HG03520 (cell line): ENCODE results near the gene THEMIS.
A peak's percentile ranks its signal among the peaks of the same experiment; 100 is the strongest.

ENCODE experiments used
- ATAC-seq: cut with Tn5 transposase; IDR thresholded peaks from one replicate; pipeline ENCODE4 v1.9.1; 2021; ENCODE audit warnings: mild to moderate bottlenecking, moderate library complexity; ENCODE audit not compliant: unreplicated experiment

Gene THEMIS

DNA sequence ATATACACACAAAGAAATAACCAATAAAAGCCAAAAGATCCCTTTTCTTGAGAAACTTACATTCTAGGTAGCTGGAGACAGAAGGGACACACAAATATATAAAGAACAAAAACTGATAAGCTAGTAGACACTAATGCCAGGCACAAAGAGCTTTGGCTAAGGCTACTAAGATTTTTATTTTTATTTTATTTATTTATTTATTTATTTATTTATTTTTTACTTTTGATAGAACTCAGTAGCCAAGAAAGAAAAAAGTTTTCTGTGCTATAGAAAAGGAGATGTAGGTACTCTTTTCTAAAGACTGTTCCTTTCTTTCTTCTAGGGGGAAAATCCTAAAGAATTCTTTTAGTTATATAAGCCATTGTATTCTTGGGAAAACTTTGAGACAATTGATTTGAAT lies 34.1 kb downstream of the THEMIS start:
- ATAC-seq = no peak

DNA sequence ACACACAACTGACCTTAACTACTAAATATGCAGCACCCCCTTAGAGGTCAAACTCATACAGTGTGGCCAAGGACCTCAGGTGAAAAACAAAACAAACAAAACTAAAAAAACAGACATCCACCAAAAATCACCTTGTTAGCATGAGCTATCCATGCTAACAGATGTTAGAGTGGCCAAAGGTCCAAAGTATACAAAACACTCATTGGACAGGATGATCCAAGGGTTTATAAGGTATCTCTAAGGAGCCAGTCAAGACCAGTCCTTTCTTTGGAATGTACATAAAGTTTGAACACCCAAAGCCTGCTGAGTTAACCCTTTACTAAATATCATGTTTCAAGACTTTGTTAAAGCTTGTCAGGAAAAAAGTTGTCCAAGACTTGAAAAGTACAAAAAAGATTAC lies 35.8 kb downstream of the THEMIS start:
- no peak for ATAC-seq

DNA sequence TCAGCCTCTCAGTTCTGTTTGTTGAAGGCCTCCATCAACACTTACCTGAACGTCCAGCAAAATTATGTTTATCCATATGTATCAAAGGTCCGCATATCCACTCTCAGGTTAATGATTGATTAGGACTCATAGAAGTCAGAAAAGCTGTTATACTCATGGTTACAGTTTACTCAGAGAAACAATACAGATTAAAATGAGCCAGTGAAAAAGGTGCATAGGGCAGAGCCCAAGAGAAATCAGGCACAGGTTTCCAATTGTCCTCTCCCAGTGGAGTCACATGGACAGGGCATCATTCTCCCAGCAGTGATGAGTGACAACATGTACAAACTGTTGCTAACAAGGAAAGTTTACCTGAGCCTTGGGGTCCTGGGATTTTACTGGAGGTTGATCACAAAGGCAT lies 36.2 kb downstream of the THEMIS start:
- no peak for ATAC-seq

DNA sequence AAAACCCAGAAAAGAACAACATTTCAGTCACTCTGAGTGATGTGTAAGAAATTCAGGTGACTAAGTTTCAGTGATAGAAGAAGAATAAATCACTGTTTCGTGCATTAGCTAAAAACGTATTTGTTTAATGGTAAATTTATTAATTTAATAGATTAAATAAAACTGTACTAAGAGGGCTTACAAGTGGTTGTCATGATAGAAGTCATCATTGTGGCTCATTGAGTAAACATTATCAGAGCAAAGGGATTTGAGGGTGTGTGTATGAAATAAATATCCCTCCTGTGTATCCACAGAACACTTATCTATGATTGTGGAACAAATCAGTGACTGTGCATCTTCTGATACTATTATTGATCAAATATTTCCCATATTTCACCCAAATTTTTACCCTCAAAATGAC lies 40.1 kb downstream of the THEMIS start:
- no peak for ATAC-seq

DNA sequence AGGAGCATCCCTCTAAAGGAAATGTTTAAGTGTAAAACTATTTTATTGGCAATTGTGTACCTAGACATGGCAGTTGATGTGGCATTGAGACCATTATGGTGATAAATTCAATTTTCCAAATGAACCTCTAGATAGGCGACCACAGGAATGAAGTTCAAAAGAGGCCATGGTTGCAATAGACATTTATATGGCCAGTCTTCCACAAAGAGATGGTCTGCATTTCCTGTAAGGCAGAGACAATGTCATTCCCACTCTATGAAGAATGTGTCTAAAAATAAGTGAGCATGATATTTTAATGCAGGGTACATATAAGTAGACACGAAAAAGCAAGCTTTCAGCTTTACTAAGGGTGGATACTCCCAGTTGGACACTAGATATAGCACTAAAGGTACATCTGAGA lies 40.9 kb downstream of the THEMIS start:
- ATAC-seq = no peak

DNA sequence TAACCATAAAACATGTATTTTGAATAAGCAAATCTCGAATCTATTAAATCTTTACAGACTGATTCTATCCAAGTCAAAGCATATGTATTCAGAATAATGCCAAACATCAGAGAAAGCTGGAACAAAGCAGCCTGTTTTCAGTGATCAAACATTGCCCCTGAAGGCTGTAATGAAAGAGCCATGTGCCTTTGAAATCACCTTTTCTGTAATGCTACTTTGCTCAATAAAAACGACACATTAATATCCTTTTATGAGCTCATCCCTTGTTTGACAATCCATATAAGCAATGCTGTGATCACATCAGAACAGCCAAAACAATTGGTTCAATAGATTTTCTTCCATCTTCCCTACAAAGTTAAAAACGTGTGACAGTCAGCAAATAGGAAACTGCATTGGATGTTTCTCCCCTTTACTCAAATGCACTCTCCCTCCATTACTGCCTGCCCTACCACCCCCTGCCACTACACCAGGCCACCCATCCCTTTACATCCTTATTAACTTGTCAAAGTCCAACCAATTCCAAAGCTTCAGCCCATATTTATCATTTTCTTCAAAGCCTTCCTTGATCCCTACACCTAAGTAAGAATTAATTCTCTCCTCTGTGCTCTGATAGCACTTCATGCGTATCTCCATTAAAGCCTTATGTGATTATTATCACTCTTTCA lies 42.0 kb downstream of the THEMIS start:
- no peak for ATAC-seq

DNA sequence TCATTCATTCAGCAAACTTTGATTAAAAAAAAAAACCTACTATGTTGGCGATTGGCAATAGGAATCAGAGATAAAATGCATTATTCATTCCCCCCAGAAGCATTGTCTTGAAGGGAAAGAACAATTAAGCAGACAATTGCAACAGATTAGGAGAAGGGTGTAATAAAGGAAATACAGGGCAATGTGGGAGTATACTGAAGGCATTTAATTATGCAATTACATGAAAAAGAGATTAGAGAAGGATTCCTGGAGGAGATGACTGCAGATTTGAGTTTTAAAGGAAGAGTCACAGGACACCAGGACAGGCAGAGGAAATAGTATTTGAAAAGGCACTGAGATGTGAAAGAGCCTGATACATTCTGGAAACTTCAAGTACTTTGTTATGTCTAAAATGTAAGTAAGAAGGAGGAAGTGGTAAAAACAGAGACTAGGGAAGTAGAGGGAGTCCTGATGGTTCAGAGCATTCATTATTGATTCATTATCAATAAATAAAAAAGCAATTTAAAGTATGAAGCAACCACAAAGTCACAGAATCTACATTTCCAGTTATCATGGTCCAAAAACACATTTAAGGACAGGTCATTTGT lies 43.7 kb downstream of the THEMIS start:
- ATAC-seq = no peak

DNA sequence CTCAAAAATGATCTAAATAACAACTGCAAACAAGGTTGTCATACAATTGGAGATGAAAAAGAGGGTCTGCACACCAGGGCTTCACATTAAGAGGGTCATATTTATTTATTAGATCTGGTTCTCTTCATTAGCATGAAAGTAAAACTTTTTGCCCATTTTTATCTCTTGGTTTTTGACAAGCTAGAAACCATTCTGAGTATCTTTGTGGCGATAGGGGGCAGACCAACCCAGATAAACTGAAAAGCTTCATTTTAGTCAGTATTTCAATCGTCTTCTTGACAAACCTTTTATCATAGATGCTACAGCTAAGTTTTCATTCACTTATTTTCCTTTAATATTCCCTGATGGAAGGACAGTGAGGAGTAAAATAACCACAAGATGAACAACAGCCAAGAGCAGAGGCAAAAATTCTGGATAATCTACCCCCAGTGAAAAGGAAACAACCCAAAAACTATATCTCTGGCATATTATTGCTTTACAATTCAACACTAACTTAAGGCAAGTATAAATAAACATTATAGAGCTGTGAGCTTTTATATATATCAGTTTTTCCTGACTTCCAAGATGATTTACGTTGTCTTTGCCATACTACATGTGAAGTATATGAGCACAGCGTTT lies 45.2 kb downstream of the THEMIS start:
- peak; percentile 53 for ATAC-seq

DNA sequence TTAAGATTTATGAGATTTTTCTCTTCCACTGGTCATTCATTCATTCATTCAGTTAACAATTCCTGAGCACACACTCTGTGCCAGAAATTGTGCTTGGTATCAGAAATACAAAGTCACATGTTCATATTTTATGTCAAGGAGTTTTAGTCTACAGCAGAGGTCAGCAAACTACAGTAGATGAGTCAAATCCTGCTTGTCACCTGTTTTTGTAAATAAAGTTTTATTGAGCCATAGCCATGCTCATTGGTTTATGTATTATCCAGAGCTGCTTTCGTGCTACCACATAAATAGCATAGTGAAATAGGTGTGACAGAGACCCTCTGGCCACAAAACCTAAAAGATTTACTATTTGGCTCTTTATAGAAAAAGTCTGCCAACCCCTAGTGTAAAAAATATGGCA lies 46.8 kb downstream of the THEMIS start:
- ATAC-seq = no peak

DNA sequence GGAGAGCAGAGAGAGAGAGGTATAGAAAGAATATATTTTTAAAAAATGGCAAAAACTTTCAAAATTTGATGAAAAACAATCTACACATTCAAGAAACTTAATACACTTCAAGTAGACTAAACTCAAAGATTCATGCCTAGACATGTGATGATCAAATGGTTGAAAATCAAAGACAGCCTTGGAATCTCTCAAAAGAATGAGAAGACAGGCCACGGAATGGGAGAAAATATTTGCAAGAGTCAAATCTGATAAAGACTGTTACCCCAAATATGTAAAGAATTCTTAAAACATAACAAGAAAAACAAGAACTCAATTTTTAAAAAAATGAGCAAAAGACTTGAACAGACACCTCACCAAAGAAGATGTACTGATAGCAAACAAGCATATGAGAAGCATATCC lies 49.7 kb downstream of the THEMIS start:
- no peak for ATAC-seq

DNA sequence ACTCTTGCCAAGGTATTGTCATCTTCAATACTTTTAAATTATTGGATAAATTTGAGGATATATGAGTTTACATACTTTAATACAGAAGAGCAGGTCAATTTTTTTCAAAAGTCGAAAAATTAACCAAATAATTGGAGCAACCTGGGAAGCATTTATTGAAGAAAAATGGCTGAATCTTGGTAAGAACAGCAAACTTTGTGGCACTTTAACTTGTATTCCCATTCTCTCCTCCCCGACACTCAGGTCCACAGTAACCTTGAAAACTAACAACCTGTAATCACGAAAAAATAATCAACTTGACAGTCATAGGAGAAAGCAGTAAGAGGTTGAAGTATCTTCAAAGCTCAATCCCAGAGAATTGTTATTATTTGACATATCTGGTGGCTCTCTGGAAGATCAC lies 55.6 kb downstream of the THEMIS start:
- no peak for ATAC-seq

DNA sequence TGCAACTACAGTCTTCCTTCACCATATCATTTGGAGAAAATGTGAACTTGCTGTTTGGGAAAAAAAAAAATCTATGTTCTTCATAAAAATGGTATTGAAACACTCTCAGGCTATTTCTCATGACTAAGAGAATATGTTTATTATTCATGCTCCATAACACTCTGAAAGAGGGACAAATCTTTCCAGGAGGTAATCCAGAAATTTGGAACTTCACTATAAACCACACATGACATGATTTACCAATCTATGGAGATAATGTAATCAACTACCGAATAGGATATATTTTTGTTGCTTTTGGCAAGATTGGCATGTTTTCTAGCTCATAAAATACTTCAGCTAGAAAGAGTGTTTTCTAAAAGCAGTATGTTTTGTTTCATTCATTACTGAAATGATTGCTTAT lies 56.3 kb downstream of the THEMIS start:
- ATAC-seq = no peak

DNA sequence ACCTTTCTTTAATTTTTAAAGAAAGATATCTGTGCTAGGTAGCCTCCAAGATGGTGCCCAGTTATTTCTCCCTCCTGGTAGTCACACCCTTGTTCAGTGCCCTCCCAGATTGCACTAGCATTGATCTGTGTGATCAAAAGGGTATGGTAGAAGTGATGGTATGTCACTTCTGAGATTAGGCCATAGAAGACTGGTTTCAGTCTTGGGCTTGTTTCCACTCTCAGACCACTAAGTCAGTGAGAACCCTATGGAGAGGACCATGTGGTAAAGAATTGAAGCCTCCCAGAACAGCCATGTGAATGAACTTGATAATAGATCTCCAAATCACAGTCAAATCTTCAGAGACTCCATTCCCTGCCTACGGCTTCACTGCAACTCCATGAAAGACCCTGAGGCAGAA lies 57.3 kb downstream of the THEMIS start:
- no peak for ATAC-seq

DNA sequence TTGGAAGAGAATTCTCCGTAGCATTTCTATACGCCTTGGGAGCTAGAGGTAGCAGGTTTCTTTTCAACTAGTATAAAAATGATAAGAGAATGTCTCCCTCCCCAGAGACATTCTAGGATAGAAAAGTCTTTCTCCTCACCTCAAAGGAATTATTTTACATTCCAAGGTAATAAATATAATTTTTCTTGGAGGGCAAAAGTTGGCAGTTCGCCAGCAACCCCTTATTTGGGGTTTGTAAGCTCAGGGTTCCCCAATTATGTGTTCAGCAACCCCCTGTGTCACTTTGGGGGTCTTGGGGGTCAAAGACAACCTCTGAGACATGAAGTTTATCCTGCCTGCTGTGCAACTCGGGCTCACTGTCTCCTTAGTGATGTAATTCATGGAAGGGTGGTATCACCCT lies 58.3 kb downstream of the THEMIS start:
- no peak for ATAC-seq

DNA sequence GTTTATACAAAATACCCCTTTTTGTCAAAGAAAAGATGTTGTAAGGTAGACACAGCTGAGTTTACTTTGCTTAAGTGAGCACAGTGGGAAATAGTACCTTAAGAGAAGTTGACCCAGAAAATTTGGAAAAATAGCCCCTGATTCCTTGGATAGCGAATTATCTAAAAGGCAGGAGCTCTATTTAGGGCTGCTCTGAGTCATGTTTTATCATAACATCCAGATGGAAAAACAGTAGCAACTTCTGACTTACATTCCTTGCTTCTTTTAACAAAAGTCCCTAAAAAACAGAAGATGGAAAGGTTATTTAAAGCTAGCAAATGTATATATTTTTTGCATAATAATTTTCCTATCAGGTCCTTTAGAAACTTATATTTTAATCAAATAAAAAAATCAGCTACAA lies 59.0 kb downstream of the THEMIS start:
- ATAC-seq = no peak

DNA sequence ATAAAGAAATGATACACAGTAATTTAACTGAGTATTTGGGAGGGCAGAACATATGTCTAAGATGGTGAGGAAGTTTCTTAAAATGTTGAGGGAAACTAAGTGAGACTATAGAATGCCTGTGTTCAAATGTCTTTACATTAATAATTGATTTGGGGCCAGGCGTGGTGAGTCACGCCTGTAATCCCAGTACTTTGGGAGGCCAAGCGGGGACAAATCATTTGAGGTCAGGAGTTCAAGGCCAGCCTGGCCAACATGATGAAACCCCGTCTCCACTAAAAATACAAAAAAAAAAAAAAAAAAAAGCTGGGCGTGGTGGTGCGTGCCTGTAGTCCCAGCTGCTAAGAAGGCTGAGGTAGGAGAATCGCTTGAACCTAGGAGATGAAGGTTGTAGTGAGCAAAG lies 66.7 kb downstream of the THEMIS start:
- ATAC-seq = no peak

DNA sequence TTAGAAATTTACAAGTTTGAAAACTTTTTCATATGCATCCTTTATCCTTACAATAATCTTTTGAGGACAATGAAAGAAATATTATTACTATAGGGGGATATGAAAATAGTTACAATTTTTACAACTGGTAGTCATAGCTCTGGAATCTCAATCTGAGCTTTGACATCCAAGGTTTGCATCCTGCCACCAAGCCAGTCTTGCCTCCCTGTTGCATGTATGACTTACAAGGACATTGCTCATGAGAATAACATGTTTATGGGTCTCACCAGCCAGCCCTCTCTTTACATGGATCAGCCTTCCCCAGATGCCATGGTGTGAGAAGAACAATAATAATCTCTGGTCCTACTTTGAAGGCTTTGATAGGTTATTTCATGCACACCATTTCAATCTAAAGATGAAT lies 67.5 kb downstream of the THEMIS start:
- ATAC-seq = no peak

DNA sequence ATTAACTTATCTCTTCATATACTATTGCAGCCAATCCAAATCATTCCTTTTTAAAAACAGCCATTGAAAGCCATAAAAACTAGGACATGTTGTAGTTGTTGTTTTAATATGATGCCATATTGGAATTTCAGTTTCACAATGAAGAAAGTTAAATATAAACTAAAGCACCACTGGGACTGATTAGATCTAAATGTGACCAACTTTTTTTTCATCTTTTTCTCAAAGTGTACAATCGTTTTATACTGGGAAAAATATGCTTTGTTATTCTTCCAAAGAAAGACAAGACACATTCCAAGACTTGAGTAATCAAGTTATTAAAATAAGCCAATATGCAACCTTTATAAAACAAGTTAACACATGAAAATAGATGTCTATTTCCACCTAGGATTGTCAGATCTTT lies 68.5 kb downstream of the THEMIS start:
- ATAC-seq = no peak

DNA sequence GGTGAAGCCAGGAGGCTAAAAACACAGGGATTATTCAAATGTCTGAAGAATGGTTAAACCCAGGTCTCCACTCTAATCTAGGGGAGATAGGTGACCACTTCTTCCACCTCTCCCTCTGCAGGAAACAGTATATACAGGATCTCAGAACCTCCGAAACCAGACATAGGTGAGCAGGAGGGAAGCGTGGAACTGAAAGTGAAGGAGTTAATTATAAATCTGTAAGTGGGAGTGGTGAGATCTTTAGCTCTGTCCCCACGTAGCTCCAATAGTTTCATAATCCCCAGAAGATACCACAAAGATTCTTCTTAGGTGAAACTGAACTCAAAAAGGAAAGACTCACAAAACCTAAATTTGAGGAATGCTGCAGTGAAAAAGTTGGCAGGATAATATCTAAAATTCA lies 76.8 kb downstream of the THEMIS start:
- ATAC-seq = no peak

DNA sequence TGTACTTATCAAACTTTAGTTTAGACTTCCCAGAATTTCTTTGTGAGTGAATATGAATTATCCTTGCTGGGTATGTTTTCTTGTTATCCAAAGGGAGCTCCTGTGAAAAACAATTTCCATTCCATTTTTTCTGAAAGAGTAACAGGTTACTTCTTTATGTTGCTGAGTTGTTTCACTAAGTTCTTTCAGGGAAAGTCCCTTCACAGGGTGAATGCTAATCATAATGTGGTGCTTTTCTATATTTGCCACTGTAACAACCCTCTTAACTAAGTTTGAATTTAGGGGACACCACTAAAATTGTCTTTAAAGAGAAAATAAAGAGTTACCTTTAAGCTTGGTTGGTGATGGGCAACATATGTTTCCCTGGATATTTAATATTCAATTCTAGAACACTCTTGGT lies 79.4 kb downstream of the THEMIS start:
- no peak for ATAC-seq

DNA sequence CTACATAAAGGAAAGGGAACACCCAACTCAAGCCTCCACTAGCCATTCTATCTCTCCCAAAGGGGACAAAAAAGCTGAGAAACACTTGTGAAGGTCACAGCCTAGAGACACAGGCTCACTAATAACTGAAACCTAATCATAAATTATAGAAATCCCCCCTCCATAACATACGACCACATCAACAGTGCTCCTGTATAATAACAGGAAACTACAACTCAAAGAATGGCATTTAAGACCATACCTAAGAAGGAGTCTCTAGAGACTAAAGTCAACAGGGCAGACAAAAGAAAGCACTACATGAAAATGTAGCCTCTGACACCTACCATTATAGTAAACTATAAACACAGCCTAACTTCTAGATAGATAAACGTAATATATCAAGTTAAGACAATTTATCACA lies 82.7 kb downstream of the THEMIS start:
- no peak for ATAC-seq

DNA sequence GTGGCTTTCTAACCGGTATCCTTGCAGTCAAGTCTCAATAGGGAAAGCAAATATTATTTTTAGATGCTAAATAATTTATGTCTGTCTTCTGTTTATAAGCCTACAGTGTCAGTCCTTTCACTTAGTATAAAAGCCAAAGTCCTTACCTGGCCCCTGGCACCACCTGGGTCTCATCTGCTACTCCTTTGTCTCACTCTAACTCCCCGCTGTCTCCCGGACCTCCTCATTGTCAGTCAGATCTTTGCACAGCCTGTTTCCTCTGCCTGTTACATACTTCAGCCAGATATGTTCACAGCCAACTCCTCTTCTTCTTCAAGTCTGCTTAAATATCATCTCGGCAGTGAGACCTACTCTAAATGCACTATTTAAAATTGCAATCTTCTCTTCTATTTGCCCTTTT lies 84.2 kb downstream of the THEMIS start:
- no peak for ATAC-seq

DNA sequence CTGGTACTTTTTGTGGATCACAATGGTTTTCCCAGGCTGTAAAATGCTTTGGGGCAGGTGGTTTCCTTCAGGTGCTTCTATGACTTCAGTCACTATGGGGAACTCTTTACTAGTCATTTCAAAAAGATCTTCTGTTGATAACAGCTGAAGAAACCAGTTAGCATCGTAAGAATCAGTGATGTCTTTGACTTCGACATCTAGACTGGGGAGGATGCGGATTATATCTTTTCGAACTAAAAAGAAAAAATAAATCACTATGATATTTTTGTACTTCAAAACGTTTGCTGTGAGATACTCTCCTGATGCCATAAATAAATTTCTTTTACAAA lies 87.2 kb downstream of the THEMIS start:
- no peak for ATAC-seq
